ENCODE data around the gene ZSCAN26. TPM values are rescaled to one million over a fixed set of nuclear protein-coding genes. Genes with fewer than 3 reads are reported as not detected.

Gene ZSCAN26
- total RNA-seq, 1 experiment from 2014 or later, result 14.2 TPM

- peak overlapping the region; percentile 53 for H3K27ac Mint-ChIP-seq (ENCODE audit: unreplicated experiment)
- H3K36me3 Mint-ChIP-seq (ENCODE audit: insufficient read depth, unreplicated experiment), result peaks cover 10% of the 10 kb centered on the region
- BruUV-seq (replicated peaks), result no TSS peak
- H3K27me3 Mint-ChIP-seq (ENCODE audit: unreplicated experiment), result no peaks in the 10 kb centered on the region
- TF ChIP-seq, protein P1, sequence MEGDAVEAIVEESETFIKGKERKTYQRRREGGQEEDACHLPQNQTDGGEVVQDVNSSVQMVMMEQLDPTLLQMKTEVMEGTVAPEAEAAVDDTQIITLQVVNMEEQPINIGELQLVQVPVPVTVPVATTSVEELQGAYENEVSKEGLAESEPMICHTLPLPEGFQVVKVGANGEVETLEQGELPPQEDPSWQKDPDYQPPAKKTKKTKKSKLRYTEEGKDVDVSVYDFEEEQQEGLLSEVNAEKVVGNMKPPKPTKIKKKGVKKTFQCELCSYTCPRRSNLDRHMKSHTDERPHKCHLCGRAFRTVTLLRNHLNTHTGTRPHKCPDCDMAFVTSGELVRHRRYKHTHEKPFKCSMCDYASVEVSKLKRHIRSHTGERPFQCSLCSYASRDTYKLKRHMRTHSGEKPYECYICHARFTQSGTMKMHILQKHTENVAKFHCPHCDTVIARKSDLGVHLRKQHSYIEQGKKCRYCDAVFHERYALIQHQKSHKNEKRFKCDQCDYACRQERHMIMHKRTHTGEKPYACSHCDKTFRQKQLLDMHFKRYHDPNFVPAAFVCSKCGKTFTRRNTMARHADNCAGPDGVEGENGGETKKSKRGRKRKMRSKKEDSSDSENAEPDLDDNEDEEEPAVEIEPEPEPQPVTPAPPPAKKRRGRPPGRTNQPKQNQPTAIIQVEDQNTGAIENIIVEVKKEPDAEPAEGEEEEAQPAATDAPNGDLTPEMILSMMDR (IDR thresholded peaks at IDR 0.05; ENCODE audit: unreplicated experiment), result no peak
- DNase-seq, result no peak
- intact Hi-C loops (cut with micrococcal nuclease; ENCODE audit: unreplicated experiment), result loop anchor here (2.0 to 5.0 kb wide), 2 partner anchors 28 to 72 kb away; partner anchors contain the start of gene ZKSCAN4
- H3K4me3 Mint-ChIP-seq (ENCODE audit: low read depth, unreplicated experiment), result peak overlapping the region; percentile 91
- H3K9me3 Mint-ChIP-seq (ENCODE audit: low read depth, unreplicated experiment), result no peaks in the 10 kb centered on the region
- H3K4me1 Mint-ChIP-seq (ENCODE audit: low read depth, unreplicated experiment), result peaks cover 10% of the 10 kb centered on the region
- CTCF ChIA-PET, result interaction anchor here (0.7 to 3.1 kb wide), 3 partner anchors 13 to 75 kb away, joined by 3 to 10 read pairs (median 4); partner anchors contain the start of gene ZSCAN26
Measured at GRCh38 chr6:28280595-28281287, 13.8 kb downstream of the ZSCAN26 start.

GRCh38 chr6:28281288-28282064 is 14.5 kb downstream of the ZSCAN26 start, which contains the start of gene PGBD1:
PGBD1 (plus strand) TSS chr6:28281572; CDS start chr6:28283814, 2,242 bp downstream.
- intact Hi-C loops (cut with micrococcal nuclease; ENCODE audit: unreplicated experiment), result loop anchor here (2.0 to 5.0 kb wide), 2 partner anchors 29 to 71 kb away; partner anchors contain the start of gene ZKSCAN4
- Mint-ChIP-seq H3K36me3 (ENCODE audit: insufficient read depth, unreplicated experiment) (peaks cover 10% of the 10 kb centered on the region), H3K27me3 (ENCODE audit: unreplicated experiment) (no peaks in the 10 kb centered on the region), H3K9me3 (ENCODE audit: low read depth, unreplicated experiment) (no peaks in the 10 kb centered on the region), H3K4me3 (ENCODE audit: low read depth, unreplicated experiment) (peak within 1 kb of the TSS; percentile 91), H3K4me1 (ENCODE audit: low read depth, unreplicated experiment) (peaks cover 10% of the 10 kb centered on the region), H3K27ac (ENCODE audit: unreplicated experiment) (peak within 1 kb of the TSS; percentile 53)
- BruUV-seq (replicated peaks), result no TSS peak
- TF ChIP-seq, protein P1 (IDR thresholded peaks at IDR 0.05; ENCODE audit: unreplicated experiment), result no peak
- DNase-seq, result peak; percentile 86
- CTCF ChIA-PET, result interaction anchor here (0.7 to 3.1 kb wide), 3 partner anchors 14 to 74 kb away, joined by 3 to 10 read pairs (median 3); partner anchors contain the start of genes ZKSCAN4 and ZSCAN26

DNA sequence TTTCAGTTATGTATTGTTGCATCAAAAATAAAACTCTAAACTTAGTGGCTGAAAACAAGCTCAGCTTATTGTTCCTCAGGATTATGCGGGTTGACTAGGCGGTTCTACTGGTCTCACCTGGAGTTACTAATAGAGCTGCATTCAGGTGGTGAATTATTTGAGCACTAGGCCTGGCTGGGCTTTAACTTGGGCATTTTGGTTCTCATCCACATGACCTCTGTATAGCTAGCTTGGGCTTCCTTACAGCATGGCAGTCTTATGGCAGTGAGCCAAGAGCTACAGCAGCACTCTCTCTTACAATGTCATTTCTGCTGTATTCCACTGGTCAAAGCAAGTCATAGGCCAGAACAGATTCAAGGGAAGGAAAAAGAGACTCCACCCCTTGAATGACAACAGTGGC is 16.0 kb downstream of the ZSCAN26 start:
- no peaks in the 10 kb centered on the region for H3K27me3 Mint-ChIP-seq (ENCODE audit: unreplicated experiment)
- no TSS peak for BruUV-seq (replicated peaks)
- peaks cover 10% of the 10 kb centered on the region for H3K4me1 Mint-ChIP-seq (ENCODE audit: low read depth, unreplicated experiment)
- TF ChIP-seq, protein P1 (IDR thresholded peaks at IDR 0.05; ENCODE audit: unreplicated experiment), result no peak
- intact Hi-C loops (cut with micrococcal nuclease; ENCODE audit: unreplicated experiment), result loop anchor here (5.0 kb wide), 1 partner anchor 69 kb away; no protein-coding TSS in a partner anchor
- H3K4me3 Mint-ChIP-seq (ENCODE audit: low read depth, unreplicated experiment), result no peak overlapping the region
- H3K36me3 Mint-ChIP-seq (ENCODE audit: insufficient read depth, unreplicated experiment), result peaks cover 10% of the 10 kb centered on the region
- DNase-seq, result no peak
- no peaks in the 10 kb centered on the region for H3K9me3 Mint-ChIP-seq (ENCODE audit: low read depth, unreplicated experiment)
- CTCF ChIA-PET, result no interaction called here
- no peak overlapping the region for H3K27ac Mint-ChIP-seq (ENCODE audit: unreplicated experiment)

GRCh38 chr6:28291573-28291972 is 24.6 kb downstream of the ZSCAN26 start:
- no peak for DNase-seq
- no peaks in the 10 kb centered on the region for H3K9me3 Mint-ChIP-seq (ENCODE audit: low read depth, unreplicated experiment)
- intact Hi-C loops (cut with micrococcal nuclease; ENCODE audit: unreplicated experiment), result no loop called here
- no TSS peak for BruUV-seq (replicated peaks)
- no peaks in the 10 kb centered on the region for H3K27me3 Mint-ChIP-seq (ENCODE audit: unreplicated experiment)
- no peak overlapping the region for H3K27ac Mint-ChIP-seq (ENCODE audit: unreplicated experiment)
- CTCF ChIA-PET, result no interaction called here
- H3K4me3 Mint-ChIP-seq (ENCODE audit: low read depth, unreplicated experiment), result no peak overlapping the region
- peaks cover 4% of the 10 kb centered on the region for H3K36me3 Mint-ChIP-seq (ENCODE audit: insufficient read depth, unreplicated experiment)
- TF ChIP-seq, protein P1 (IDR thresholded peaks at IDR 0.05; ENCODE audit: unreplicated experiment), result no peak
- H3K4me1 Mint-ChIP-seq (ENCODE audit: low read depth, unreplicated experiment), result no peaks in the 10 kb centered on the region

Data from Calu3 (cell line).